ENCODE measurements around the gene ZYG11B.
"Not testable (repeated sequence)": the region's sequence is repeated elsewhere in the genome, so short reads cannot be mapped to it uniquely, and the experiment has no call there.

ZYG11B gene

GRCh38 chr1:52692697-52693096 is 33.6 kb upstream of the ZYG11B start:
- Histone ChIP-seq H3K9ac (ENCODE audit: low read depth, low read length) (no peak overlapping the region), H3K4me1 (ENCODE audit: control insufficient read depth, insufficient read depth, low read length) (no peaks in the 10 kb centered on the region), H3K27me3 (ENCODE audit: control insufficient read depth, insufficient read depth, low read length) (no peaks in the 10 kb centered on the region), H3K9me3 (ENCODE audit: control insufficient read depth, insufficient read depth, low read length) (no peaks in the 10 kb centered on the region), H3K36me3 (ENCODE audit: control insufficient read depth, insufficient read depth, low read length) (peaks cover 22% of the 10 kb centered on the region), H3K4me3 (ENCODE audit: low read depth, low read length) (no peak overlapping the region)

DNA sequence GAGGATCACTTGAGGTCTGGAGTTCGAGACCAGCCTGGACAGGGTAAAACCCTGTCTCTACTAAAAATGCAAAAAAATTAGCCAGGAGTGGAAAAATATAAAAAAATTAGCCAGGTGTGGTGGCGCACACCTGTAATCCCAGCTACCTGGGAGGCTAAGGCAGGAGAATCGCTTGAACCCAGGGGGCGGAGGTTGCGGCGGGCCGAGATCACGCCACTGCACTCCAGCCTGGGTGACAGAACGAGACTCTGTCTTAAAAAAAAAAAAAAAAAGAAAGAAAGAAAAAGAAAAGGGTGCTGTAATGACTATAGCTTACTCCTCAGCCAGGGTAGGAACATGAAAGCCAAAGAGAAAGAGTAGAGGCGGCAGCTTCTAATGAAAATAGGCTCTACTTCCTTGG is 32.9 kb upstream of the ZYG11B start:
- not testable (repeated sequence) for H3K27me3 ChIP-seq (ENCODE audit: control insufficient read depth, insufficient read depth, low read length); H3K4me1 ChIP-seq (ENCODE audit: control insufficient read depth, insufficient read depth, low read length); H3K9ac ChIP-seq (ENCODE audit: low read depth, low read length); H3K9me3 ChIP-seq (ENCODE audit: control insufficient read depth, insufficient read depth, low read length); H3K4me3 ChIP-seq (ENCODE audit: low read depth, low read length)
- peaks cover 17% of the 10 kb centered on the region for H3K36me3 ChIP-seq (ENCODE audit: control insufficient read depth, insufficient read depth, low read length)

DNA sequence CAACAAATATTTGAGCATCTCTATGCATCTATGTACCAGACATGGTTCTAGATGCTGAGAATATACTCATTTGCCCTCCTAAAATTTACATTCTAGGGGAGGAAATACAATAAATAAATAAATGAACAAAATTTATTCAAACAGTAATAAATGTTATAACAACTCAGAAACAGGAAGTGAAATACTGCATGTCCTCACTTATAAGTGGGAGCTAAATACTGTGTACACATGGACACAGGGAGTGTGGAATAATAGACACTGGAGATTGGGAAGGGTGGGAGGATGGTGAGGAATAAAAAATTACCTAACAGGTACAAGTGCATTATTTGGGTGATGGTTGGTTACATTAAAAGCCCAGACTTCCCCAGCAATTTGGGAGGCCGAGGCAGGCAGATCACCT is 32.4 kb upstream of the ZYG11B start:
- H3K4me1 ChIP-seq (ENCODE audit: control insufficient read depth, insufficient read depth, low read length), result peaks cover 4% of the 10 kb centered on the region
- no peak overlapping the region for H3K9ac ChIP-seq (ENCODE audit: low read depth, low read length)
- H3K36me3 ChIP-seq (ENCODE audit: control insufficient read depth, insufficient read depth, low read length), result peaks cover 13% of the 10 kb centered on the region
- no peaks in the 10 kb centered on the region for H3K27me3 ChIP-seq (ENCODE audit: control insufficient read depth, insufficient read depth, low read length)
- H3K9me3 ChIP-seq (ENCODE audit: control insufficient read depth, insufficient read depth, low read length), result no peaks in the 10 kb centered on the region
- H3K4me3 ChIP-seq (ENCODE audit: low read depth, low read length), result no peak overlapping the region

- Histone ChIP-seq H3K27me3 (ENCODE audit: control insufficient read depth, insufficient read depth, low read length) (no peaks in the 10 kb centered on the region), H3K36me3 (ENCODE audit: control insufficient read depth, insufficient read depth, low read length) (peaks cover 13% of the 10 kb centered on the region), H3K9me3 (ENCODE audit: control insufficient read depth, insufficient read depth, low read length) (no peaks in the 10 kb centered on the region), H3K4me3 (ENCODE audit: low read depth, low read length) (no peak overlapping the region), H3K4me1 (ENCODE audit: control insufficient read depth, insufficient read depth, low read length) (peaks cover 4% of the 10 kb centered on the region), H3K9ac (ENCODE audit: low read depth, low read length) (no peak overlapping the region)
These were observed 30.6 kb upstream of the ZYG11B start for GRCh38 chr1:52695627-52696026.

DNA sequence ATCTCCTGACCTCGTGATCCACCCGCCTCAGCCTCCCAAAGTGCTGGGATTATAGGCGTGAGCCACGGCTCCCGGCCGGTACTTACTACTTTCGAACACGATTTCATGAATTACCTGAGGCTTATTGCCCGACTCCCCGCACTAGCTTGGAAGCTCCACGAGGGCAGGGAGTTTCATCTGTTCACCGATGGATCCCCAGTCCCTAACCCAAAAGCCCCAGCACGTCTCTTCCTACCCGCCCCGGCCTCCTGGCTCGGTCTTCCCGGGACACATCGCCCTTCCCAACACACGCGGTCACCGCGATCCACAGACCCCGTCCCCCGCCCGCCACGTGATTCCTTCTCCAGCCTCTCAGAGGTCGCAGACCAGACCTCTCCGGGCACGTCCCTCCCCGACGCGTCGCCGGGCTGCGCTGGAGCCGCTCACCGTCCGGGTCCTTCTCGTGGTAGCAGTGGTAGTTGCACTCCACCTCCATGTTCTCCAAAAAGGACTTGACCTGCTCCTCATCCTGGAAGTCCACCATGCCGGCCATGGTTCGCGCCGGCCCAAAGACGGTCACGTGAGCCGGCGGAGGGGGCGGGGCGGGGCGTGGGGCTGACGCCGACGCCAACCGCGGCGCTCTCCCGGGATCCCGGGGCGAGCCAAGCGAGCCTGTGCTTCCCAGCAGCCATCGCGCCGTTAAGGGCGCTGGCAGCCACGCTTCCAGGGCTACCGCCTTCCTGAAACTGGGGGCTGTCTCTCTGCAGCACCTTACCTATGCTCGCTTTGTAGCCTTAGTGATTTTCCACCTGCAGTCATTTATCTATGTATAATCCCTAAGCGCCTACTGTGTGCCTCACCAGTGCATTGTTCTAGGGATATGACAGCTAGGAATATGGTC is 28.2 kb upstream of the ZYG11B start, which contains the start of gene COA7:
Gene COA7 (minus strand): TSS at position 553 of the 880 bp plus-strand sequence. CDS start 21 bp downstream, at position 532.
- peaks cover 1% of the 10 kb centered on the region for H3K36me3 ChIP-seq (ENCODE audit: control insufficient read depth, insufficient read depth, low read length)
- H3K9me3 ChIP-seq (ENCODE audit: control insufficient read depth, insufficient read depth, low read length), result no peaks in the 10 kb centered on the region
- H3K27me3 ChIP-seq (ENCODE audit: control insufficient read depth, insufficient read depth, low read length), result no peaks in the 10 kb centered on the region
- peaks cover 4% of the 10 kb centered on the region for H3K4me1 ChIP-seq (ENCODE audit: control insufficient read depth, insufficient read depth, low read length)
- H3K4me3 ChIP-seq (ENCODE audit: low read depth, low read length), result peak within 1 kb of the TSS; percentile 88
- H3K9ac ChIP-seq (ENCODE audit: low read depth, low read length), result peak within 1 kb of the TSS; percentile 91

GRCh38 chr1:52702886-52703787 is 23.1 kb upstream of the ZYG11B start:
- Histone ChIP-seq H3K4me3 (ENCODE audit: low read depth, low read length) (peak overlapping the region; percentile 92), H3K36me3 (ENCODE audit: control insufficient read depth, insufficient read depth, low read length) (no peaks in the 10 kb centered on the region), H3K27me3 (ENCODE audit: control insufficient read depth, insufficient read depth, low read length) (no peaks in the 10 kb centered on the region), H3K9ac (ENCODE audit: low read depth, low read length) (peak overlapping the region; percentile 57), H3K9me3 (ENCODE audit: control insufficient read depth, insufficient read depth, low read length) (no peaks in the 10 kb centered on the region), H3K4me1 (ENCODE audit: control insufficient read depth, insufficient read depth, low read length) (peaks cover 4% of the 10 kb centered on the region)

DNA sequence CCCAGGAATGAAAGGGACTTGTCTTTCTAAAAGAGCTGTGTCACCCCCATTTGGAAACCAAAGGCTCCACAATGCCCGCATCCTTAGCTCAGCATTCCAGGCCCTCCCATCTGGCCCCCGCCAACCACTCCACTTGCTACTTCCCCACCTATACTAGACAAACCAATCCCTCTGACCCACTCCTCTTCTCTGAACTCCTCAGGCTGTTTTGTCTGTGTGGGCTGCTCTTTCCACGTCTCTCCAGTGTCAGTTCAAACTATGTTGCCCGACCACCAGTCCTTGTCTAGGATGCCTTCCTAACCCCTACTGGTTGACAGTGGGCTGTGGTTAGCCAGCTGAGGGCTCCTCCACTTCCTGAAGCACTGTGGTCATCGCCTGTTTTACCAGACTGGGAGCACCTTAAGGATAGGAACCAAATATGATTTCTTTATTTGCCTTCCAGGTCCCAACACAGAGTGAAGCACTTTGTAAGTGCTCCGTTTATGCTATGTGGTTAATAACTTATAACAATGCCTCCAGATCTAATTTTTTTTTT is 20.1 kb upstream of the ZYG11B start:
- Histone ChIP-seq H3K9me3 (ENCODE audit: control insufficient read depth, insufficient read depth, low read length) (no peaks in the 10 kb centered on the region), H3K9ac (ENCODE audit: low read depth, low read length) (no peak overlapping the region), H3K4me3 (ENCODE audit: low read depth, low read length) (no peak overlapping the region)

GRCh38 chr1:52706941-52707926 is 19.0 kb upstream of the ZYG11B start:
- Histone ChIP-seq H3K4me3 (ENCODE audit: low read depth, low read length) (no peak overlapping the region), H3K9ac (ENCODE audit: low read depth, low read length) (no peak overlapping the region), H3K27me3 (ENCODE audit: control insufficient read depth, insufficient read depth, low read length) (no peaks in the 10 kb centered on the region), H3K9me3 (ENCODE audit: control insufficient read depth, insufficient read depth, low read length) (no peaks in the 10 kb centered on the region), H3K36me3 (ENCODE audit: control insufficient read depth, insufficient read depth, low read length) (no peaks in the 10 kb centered on the region), H3K4me1 (ENCODE audit: control insufficient read depth, insufficient read depth, low read length) (no peaks in the 10 kb centered on the region)

More for the DNA sequence above, 20.1 kb upstream of the ZYG11B start:
- Histone ChIP-seq H3K36me3 (ENCODE audit: control insufficient read depth, insufficient read depth, low read length) (no peaks in the 10 kb centered on the region), H3K4me1 (ENCODE audit: control insufficient read depth, insufficient read depth, low read length) (no peaks in the 10 kb centered on the region), H3K27me3 (ENCODE audit: control insufficient read depth, insufficient read depth, low read length) (no peaks in the 10 kb centered on the region)

DNA sequence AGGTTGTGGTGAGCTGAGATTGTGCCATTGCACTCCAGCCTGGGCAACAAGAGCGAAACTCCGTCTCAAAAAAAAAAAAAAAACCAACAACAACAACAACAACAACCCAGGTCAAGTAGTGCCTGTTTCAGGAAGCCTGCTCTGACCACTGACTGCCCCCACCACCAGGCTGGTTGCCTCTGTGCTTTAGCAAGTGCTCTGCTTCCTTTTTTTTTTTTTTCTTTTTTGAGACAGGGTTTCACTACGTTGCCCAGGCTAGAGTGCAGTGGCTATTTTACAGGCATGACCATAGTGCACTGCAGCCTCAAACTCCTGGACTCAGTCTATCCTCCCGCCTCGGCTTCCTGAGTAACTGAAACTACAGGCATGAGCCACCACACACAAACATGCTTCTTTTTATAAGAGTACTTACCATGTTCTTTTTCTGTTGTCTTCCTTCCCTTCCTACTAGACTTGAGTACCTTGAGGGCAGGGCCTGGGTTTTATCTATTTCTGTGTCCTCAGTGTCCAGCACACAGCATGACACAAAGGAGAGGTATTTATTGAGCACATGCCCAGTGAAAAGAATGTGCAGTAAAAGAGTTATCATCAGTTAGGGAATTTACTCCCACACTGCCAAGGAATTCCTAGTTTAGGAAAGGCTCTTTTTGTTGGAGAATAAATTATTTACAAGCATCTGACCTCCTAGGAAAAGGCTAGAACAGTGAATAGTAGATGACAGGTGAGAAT is 18.2 kb upstream of the ZYG11B start:
- H3K36me3 ChIP-seq (ENCODE audit: control insufficient read depth, insufficient read depth, low read length), result no peaks in the 10 kb centered on the region
- H3K9ac ChIP-seq (ENCODE audit: low read depth, low read length), result no peak overlapping the region
- H3K4me1 ChIP-seq (ENCODE audit: control insufficient read depth, insufficient read depth, low read length), result no peaks in the 10 kb centered on the region
- no peaks in the 10 kb centered on the region for H3K27me3 ChIP-seq (ENCODE audit: control insufficient read depth, insufficient read depth, low read length)
- H3K9me3 ChIP-seq (ENCODE audit: control insufficient read depth, insufficient read depth, low read length), result no peaks in the 10 kb centered on the region
- H3K4me3 ChIP-seq (ENCODE audit: low read depth, low read length), result no peak overlapping the region

- no peaks in the 10 kb centered on the region for H3K36me3 ChIP-seq (ENCODE audit: control insufficient read depth, insufficient read depth, low read length)
- no peaks in the 10 kb centered on the region for H3K9me3 ChIP-seq (ENCODE audit: control insufficient read depth, insufficient read depth, low read length)
- no peaks in the 10 kb centered on the region for H3K27me3 ChIP-seq (ENCODE audit: control insufficient read depth, insufficient read depth, low read length)
- H3K9ac ChIP-seq (ENCODE audit: low read depth, low read length), result no peak overlapping the region
- H3K4me3 ChIP-seq (ENCODE audit: low read depth, low read length), result no peak overlapping the region
- no peaks in the 10 kb centered on the region for H3K4me1 ChIP-seq (ENCODE audit: control insufficient read depth, insufficient read depth, low read length)
These were observed 17.2 kb upstream of the ZYG11B start for GRCh38 chr1:52709016-52709415.

Data from iPS-15b (cell line).